ENCODE measurements around the gene LRP5.

DNA sequence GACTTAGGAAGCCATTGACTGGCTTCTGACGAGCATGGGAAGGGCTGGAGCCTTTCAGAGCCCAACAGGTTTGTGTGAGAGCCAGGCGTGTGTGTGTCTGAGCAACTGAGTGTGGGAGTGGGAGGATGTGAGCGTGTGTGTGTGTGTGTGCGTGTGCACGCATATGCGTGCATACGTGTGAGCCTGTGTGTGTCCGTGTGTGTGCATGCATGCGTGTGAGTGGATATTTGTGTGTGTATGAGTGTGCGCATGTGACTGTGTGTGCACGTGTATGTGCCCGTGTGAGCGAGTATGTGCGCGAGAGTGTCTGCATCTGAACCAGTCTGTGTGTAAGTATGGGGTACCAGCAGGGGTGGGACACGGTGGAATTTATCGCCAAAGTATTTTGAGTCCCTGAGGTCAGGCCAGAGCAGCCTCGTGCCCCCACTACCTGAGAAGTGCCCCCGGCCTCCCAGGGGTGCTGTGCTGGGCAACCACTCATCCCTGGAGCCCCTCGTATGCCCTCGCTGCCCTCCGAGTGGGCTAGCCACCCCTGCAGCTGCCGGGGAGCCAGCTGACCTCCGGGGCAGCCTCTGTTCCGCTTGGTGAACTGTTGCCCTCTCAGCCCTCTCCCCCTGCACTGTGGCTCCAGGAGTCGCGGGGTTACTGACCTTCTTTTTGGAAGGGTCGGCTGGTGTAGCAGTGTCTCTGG is 38.5 kb downstream of the LRP5 start:
- TF ChIP-seq, protein P1, sequence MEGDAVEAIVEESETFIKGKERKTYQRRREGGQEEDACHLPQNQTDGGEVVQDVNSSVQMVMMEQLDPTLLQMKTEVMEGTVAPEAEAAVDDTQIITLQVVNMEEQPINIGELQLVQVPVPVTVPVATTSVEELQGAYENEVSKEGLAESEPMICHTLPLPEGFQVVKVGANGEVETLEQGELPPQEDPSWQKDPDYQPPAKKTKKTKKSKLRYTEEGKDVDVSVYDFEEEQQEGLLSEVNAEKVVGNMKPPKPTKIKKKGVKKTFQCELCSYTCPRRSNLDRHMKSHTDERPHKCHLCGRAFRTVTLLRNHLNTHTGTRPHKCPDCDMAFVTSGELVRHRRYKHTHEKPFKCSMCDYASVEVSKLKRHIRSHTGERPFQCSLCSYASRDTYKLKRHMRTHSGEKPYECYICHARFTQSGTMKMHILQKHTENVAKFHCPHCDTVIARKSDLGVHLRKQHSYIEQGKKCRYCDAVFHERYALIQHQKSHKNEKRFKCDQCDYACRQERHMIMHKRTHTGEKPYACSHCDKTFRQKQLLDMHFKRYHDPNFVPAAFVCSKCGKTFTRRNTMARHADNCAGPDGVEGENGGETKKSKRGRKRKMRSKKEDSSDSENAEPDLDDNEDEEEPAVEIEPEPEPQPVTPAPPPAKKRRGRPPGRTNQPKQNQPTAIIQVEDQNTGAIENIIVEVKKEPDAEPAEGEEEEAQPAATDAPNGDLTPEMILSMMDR (IDR thresholded peaks at IDR 0.05; ENCODE audit: insufficient read depth, low read length, poor library complexity, severe bottlenecking) = no peak
- no peak for TF ChIP-seq EZH2phosphoT487 (conservative IDR thresholded peaks at IDR 0.05; ENCODE audit: low read length)
